Measurements from ENCODE around the gene CRIM1.

CRIM1 gene

DNA sequence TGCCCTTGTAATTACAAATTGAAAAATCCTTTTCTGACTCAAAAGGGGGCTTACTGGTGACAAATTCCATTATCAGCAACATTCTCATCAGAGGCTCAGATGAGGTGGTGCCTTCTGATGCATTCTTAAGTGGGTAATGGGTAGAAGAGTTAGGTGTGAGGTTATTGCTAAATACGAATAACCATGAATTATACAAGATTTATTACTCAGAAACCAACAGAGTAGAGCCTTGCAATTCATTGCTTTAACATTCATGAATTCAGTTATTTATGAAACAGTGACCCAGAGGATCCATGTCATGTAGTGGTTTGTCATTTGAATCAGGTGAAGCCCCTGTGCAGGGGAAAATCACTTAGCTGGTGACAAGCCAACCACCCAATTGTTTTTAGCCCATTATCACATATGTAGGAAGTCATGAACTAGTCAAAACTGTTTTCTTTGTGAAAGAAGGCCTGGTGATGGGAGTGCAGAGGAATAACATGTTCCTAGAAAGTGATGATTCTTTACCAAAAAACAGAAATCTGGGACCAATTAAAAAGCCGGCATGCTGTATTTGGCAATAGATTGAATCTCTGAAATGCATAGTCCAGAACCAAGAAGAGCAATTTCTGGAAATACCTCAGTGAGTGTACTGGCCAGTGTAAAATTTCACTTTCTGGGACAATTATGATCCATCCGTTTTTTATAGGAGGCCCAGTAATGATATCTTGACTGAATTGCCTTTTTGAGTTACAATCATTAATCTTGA is 70.2 kb downstream of the CRIM1 start:
- no peak for DNase-seq (ENCODE audit: low read depth)

DNA sequence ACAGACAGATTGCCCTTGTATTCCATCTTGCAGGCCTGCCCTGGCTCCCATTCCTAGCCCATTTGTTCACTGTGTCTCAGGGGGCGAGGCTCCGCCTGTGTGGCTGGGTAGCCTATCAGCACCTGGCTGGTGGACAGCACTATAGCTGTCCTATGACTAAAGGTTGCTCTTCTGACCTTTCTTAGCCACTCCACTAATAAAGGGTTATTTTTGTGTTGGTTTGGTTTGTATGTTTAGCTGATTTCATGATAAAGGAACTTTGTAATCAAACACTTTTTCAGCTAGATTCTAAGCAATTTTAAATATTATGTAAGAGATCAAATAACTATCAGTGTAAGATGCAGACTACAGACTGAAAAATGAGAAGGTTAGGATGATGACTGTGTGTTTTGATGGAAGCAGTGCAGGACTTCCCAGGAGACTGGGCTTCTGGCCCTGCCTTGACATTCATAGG is 72.2 kb downstream of the CRIM1 start:
- DNase-seq (ENCODE audit: low read depth): peak; percentile 57

DNA sequence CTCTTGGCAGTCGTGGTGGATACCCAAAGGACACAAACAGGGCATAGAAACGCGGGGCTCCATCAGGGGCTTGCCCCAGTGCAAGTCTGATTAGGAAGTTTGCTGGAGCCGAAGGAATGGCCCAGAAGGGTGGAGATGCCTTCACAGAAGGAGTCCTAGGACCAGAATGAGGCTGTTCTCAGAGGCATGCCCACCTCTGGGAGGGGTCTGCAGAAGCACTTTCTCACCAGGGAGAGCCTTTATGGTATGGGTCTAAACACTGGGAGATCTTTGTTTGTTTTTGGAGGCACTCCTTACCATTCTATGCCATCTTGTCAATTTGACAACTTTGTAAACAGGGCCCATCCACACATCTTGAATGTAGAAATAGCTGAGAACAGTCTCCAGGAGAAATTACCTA is 75.0 kb downstream of the CRIM1 start:
- no peak for DNase-seq (ENCODE audit: low read depth)

DNA sequence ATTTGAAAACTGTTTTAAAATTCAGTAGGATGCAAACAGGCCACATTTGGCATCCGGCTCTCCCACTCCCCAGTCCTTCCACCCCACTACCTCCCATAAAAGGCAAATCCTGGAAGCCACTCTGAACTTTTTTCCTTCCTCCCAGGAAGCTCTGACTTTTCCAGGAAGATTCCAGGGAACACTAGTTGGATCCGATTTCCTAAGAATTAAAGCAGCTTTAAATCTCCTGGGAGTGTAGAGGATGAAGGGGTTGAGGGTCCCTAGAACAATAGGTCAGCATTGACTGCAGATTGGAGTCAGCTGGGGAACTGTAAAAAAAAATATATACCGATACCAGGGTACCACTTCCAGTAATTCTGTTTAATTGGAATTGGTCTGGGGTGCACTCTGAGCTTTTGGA is 76.9 kb downstream of the CRIM1 start:
- no peak for DNase-seq (ENCODE audit: low read depth)

DNA sequence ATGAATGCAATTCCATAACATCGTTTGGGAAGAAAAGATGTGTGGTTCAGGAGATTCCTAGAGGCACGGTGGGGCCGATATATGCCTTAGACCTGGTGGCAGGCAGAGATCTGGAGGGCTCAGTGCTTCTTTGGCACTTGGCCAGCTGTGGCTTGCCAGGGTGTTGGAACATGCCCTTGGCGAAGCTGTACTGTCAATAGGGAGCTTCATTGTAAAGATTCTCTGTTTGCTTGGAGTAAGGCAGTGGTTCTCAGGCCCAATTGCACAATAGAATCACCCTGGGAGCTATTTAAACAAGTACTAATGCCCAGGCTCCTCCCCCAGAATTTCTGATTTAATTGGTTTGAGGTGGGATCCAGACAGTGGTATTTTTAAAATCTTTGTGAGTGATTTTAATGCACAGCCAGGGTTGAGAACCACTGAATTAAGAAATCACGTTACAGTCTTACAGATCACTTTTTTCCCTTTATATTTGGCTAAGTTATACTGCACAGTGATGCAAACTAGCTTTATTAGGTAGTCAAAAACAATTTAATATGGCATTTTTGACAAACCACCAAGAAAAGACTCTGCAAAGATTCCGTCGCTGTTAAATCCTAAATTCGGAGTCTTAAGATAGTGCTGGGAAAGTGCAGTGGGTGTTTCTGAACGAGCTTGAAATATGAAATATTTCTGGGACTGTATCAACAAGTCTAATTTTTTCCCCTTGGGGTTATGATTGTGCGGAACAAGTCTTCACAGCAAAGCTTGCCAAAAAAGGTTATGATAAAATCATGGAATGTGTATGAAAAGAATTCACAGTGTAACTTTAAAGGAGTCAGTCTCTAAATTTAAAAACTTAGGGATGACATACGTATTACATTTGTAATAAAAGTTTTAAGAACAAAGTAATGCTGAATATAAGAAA is 78.0 kb downstream of the CRIM1 start:
- no peak for DNase-seq (ENCODE audit: low read depth)

DNA sequence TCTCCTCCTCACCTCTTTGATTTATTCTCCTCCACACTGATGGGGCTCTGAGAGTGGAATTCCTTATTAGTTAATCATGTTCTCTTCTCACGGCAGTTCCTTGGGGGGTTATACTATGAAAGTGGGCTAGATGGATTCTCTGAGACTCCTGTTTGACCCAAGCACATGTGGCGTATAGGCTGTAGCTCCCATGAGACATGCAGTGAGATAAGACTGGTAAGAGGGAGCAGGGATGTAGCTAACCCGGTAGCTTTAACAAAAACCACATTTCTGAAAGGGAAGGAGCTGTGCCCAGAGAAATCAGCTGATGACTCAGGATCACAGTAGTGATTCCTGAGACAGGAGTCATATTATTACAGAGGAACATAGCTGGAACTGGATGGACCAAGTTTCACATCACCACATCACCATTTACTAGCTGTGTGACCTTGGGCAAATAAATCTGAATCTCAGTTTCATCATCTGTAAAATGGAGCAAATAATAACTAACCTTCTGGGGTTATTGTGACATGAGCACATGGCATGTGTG is 82.9 kb downstream of the CRIM1 start:
- peak; percentile 97 for DNase-seq (ENCODE audit: low read depth)

DNA sequence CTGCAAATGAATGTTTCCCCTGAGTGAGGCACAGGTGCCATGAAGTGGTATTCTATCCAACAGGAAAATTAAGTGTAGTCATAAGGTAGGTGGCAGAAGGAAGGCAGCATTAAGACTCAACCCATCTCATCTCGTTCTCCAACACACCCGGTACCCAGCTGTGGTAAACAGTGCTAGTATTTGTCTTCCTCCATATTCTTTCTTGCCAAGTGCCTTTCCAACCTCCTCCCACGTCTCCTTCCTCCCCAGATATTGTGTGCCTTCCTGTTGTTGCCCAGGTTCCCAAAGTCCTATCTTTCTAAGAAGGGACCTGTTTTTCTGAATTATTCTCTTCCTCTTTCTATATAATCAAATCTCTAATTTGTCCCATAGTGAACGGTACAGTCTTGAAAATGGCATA is 83.5 kb downstream of the CRIM1 start:
- no peak for DNase-seq (ENCODE audit: low read depth)

DNA sequence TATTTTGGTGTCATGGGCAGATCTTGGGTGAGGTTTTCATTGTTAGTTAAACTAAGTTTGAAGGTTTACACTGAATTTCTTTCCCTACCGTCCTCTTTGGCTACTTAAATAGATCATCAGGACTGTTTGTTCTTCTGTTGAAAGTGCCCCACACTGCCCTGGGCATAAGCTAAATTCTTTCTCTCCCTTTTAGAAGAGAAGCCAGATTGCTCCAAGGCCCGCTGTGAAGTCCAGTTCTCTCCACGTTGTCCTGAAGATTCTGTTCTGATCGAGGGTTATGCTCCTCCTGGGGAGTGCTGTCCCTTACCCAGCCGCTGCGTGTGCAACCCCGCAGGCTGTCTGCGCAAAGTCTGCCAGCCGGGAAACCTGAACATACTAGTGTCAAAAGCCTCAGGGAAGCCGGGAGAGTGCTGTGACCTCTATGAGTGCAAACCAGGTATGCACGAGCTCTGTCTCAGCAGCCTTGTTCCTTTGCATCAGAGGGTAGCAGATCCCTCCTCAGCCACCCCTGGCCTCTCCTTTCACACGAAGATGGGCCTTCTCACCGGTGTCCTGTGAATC is 85.6 kb downstream of the CRIM1 start:
- DNase-seq (ENCODE audit: low read depth): no peak

DNA sequence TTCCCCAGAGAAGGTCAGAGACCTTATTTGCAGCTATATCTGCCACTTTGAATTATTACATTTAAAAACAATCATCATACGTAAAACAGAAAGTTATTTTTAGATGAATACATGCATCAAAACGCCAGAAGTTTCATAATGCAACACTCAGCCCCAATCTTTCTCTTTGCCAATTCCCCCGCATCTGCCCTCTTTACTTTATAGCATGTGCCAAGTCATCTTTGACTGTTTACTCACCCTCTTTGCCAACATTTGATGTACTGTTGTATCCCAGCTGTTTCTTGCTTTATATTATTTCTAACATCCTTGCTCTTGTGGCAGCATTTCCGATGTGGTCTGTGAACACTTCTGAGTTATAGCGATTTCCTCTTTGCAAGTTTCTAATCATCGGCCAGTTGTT is 86.2 kb downstream of the CRIM1 start:
- peak; percentile 42 for DNase-seq (ENCODE audit: low read depth)

DNA sequence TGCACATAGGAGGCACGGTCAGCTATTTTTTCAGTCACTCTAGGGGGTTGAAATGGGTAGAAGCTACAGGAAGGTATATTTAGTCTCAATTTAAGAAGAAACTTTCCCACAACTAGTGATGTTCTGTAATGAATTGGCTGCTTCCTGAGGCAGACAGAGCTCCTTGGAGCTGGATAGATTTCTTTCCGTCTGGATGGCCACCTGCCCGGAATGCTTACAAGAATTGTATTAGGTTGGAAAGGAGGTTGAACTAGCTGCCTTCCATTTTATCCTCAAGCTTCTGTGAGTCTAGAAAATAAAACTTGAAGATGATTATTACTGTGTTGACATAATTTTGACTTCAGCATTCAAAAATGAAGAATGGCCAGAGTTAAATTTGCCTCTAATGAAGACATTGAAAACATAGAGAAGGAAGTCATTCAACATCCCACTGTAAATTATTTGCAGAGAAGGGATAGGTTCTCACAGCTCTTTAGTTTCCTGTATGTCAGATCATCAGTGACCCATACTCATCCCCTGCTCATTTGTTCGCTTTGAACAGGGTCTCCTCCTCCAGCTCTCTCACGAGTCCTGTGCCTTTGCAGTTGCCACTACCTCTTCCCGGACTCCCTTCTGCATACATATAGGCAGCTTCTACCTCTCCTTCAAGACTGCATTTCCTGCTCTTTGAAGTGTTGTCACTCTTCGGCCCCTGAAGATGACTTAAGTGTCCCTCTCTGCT is 88.8 kb downstream of the CRIM1 start:
- DNase-seq (ENCODE audit: low read depth): no peak

DNA sequence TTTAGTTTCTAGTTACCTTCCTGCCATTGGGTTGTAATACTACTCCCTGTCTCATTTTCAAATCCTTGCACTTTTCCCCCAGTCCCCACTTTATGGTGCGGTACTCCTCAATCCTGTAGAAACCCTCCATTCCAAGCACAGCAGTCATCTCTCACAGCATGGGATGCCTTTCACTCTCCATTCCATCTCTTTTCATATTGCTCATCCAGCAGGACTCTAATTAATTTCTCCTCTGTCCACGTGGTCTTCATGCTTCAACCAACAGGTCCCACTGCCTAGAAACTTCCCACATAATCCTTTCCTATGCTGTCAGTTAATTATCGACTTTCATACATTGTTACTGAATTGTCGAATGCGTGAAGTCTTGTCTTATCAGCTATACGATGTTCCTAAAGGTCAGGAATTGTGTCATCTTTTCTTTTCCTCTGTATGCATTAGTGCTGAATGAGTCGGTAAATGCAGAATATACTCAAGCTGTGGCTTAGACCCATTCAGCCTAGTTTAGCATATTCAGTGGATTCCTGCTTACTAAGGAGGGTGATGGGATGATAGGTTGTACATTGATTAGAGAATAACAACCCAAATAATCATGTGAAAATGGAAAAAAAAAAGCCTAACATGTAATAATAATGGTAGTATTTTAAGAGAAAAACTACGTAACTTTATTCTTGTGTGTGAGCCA is 89.7 kb downstream of the CRIM1 start:
- DNase-seq (ENCODE audit: low read depth): peak; percentile 38

DNA sequence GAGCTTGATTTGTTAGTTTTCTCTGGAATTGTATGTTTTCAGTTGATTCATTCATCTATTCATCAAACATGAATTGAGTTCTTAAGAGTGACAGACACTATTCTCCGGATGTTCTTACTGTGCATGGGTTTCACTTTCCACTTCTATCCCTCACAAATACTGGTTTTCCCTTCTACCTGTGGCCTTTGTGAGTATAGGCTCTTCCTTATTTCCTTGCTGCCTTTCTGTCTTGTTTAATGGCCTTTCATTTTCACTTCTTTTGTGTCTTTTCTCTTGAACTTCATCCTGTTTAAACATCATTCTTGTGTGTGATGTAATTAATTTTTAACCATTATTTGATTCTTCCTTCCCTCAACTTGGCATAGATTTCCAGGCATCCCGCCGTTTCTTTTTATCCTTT is 90.7 kb downstream of the CRIM1 start:
- DNase-seq (ENCODE audit: low read depth): no peak

DNA sequence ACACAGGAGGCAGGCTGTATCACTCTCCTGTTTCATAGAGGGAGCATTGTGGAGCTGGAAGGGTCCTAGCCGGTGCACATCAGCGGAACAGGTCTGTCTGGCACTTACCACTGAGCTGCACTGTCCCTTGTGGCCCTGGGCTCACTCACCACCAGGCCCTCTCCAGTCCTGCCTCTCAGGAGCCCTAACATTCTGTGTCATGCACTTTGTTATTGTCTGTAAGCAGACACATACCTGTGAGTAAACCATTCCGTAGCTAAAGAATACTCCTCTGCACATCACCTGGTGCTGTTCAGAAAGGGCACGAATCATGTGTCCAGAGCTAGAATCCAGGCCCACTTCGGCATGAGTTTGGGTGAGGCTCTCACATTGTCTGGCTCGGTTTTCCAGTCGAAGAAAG is 93.6 kb downstream of the CRIM1 start:
- DNase-seq (ENCODE audit: low read depth): peak; percentile 29

DNA sequence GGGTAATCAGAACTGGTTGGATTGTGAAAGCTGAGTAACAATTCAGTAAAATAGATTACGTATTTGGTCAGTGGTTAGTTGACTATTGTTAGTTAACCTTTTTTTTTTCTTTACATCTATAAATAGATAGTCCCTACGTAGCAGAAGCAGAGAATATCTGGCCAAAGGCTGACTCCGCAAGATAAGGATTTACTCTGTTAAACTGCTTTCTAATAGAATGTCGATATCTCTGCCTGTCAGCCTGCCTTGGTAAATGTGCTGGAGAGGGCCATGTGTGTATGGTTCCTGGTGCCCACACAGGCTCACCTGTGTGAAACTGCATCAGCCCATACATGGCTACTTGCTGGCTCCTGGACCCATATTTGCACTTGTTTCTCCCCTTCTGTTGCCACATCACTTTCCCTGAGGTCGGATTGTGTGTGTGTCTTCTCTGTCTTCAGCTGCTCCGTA is 94.4 kb downstream of the CRIM1 start:
- DNase-seq (ENCODE audit: low read depth): peak; percentile 20

DNA sequence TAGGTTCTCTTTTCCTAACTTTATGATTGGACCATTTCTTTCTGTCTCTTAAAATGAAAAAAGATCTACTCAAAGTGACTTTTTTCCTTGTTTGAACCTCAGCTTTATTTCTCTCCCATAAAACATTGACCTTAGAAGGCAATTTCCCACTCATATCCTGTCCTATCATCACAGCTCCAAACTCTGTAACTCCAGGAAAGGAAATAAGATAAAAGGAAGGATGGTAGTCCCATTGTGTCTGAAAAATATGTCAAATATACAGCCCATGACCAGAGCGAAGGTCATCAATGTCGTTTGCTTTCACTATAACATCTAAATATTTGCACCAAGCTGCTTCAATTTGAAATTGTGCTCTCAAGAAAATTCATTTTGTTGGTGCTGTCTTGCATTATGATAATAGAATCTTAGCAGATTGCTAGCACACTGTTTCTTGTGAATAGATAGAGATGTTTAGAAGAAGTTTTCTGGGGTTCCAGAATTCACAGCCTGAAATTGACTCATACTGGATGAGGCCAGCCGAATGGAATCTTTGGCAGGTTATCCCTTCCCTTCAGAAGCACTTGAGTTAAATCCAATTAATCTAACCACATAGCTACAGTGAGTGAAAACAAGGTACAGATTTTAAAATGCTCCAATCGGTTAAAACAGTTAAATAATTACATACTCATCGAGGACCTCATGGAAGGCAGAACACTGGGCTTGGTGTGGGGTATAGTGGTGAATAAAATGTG is 95.1 kb downstream of the CRIM1 start:
- peak; percentile 88 for DNase-seq (ENCODE audit: low read depth)

DNA sequence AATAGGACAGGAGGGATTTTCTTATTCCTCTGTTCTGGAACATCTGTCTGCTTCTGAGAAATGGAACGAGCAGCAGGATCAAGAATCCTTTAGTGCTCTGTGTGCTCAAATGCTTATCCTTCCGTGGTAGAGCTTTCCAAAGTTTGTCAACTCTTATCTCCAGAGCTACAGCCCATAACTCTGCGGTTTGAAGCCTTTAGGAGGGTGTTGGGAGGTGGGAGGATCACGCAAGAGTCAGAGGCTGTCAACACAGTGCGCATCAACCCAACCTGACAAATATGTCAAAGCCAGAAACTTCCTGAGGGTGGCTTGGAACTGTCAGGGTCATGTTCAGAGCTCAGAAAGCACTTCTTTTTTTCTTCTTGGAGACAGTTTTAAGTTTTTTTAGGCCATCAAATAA is 95.9 kb downstream of the CRIM1 start:
- DNase-seq (ENCODE audit: low read depth): peak; percentile 32

DNA sequence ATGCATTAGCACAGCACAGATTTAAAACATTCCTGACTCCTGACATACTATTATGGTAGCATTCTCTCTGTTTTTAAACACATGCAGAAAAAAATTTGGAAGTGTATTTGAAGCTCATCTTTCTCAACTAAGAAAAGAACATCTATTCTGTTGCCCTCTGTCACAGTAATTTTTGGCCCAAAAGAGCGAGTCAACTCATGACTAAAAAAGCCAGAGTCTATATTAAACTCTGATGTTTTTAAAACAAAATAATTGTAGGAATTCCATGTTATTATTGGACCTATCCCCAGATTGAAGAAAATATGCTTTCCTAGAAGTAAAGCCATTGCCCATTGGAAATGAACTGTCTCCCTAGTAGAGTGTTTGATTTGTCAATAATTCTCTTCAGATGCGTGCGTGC is 96.7 kb downstream of the CRIM1 start:
- DNase-seq (ENCODE audit: low read depth): no peak

DNA sequence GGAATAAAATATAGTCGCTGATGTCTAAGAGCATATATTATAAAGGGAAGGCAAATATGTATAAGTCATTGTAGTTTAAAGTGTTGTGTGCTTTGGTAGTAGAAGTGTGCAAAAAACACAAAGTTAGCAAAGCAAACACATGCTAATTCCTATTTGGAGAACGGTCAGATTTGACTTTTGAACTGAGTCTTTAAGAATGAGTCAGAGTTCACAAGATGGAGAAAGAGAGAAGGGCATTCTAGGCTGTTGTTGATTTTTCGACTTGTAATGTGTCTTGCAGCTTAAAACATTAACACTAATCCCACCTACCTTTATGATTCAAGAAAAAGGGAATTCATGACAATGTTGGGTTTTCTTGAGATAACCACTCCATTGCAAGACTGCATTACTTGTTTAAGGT is 98.1 kb downstream of the CRIM1 start:
- DNase-seq (ENCODE audit: low read depth): peak; percentile 48

DNA sequence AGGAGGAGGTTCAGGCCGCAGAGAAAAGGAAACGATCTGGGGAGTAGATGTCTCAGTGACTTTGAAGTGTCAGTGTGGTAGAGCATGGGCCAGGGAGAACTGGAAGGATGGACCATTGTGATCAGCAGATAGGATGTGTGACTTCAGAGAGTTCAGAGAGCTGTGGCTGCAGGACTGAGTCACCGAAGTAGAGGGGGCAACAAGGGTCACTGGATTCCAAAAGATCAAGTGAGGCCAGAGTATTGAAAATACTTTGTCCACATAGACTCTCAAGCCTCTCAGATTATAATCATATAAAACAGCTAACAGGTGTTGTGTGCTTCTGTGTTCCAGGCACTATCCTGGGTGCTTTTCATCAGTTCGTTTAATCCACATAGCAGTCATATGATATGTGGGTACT is 99.4 kb downstream of the CRIM1 start:
- DNase-seq (ENCODE audit: low read depth): peak; percentile 65

DNA sequence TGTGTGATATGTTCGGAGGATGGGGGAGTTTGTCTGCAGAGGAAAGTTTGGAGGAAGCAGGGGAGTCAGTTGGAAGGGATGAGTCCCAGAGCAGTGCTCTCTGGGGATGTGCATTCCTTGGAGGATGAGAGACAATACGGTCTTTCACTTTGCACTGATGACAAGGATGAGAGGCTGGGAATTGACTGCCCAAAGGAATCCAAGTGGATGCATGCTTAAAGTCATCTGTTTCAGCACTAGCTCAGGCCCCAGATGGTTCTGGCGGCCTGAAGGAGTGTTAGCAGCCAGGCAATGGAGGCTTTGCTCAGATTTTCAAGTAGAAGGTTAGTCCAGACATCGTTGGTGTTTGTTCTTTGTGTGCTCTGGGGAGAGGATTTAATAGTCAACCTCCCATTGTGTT is 100.2 kb downstream of the CRIM1 start:
- peak; percentile 62 for DNase-seq (ENCODE audit: low read depth)
